Liver (tissue), 3 donors: ENCODE measurements around the gene VPS35L.

Source experiments
- FOXA1 ChIP-seq: IDR thresholded peaks from 2 replicates; pipeline ENCODE4 v1.6.1; 2016; ENCODE audit warnings: antibody characterized with exemption
- GABPA ChIP-seq, 2 donors: IDR thresholded peaks in 1 of 2; conservative IDR thresholded peaks in 1 of 2; 2 replicates each; pipeline ENCODE4 v1.6.1; 2016; ENCODE audit warnings: antibody characterized with exemption in 2 of 2, mild to moderate bottlenecking in 1 of 2, moderate library complexity in 1 of 2
- HNF4A ChIP-seq, 2 donors: conservative IDR thresholded peaks; 2 replicates each; pipeline ENCODE4 v1.6.1; 2016; ENCODE audit warnings: antibody characterized with exemption in 2 of 2, mild to moderate bottlenecking in 2 of 2
- MAX ChIP-seq: IDR thresholded peaks from 2 replicates; pipeline ENCODE4 v1.6.1; 2016; ENCODE audit warnings: antibody characterized with exemption
- RAD21 ChIP-seq, 2 donors: IDR thresholded peaks; 2 replicates each; pipeline ENCODE4 v1.6.1; 2016; ENCODE audit warnings: antibody characterized with exemption in 2 of 2, mild to moderate bottlenecking in 2 of 2
- TAF1 ChIP-seq: conservative IDR thresholded peaks from 2 replicates; pipeline ENCODE4 v1.6.1; 2016; ENCODE audit warnings: antibody characterized with exemption, mild to moderate bottlenecking
- YY1 ChIP-seq: IDR thresholded peaks from 2 replicates; pipeline ENCODE4 v1.6.1; 2016; ENCODE audit warnings: antibody characterized with exemption, mild to moderate bottlenecking
- TF ChIP-seq, protein P1 (sequence below): fragments of 150-350 bp; IDR thresholded peaks from 2 replicates; pipeline ENCODE4 v1.5.1; 2017; ENCODE audit warnings: improper control_type of control experiment, low read depth, low read length; ENCODE audit not compliant: missing input control
- TF ChIP-seq, protein P2 (sequence below): IDR thresholded peaks from 2 replicates; pipeline ENCODE4 v1.6.1; 2016; ENCODE audit warnings: antibody characterized with exemption, mild to moderate bottlenecking
- donor health status: healthy.
- donor health status: healthy.

GRCh38 chr16:19705843-19706242 is 150.3 kb downstream of the VPS35L start:
- TF ChIP-seq MAX (no peak), YY1 (no peak), RAD21 (IDR thresholded peaks at IDR 0.05) (no peak), GABPA (IDR thresholded peaks at IDR 0.05 in 1 of 2, conservative IDR thresholded peaks at IDR 0.05 in 1 of 2) (no peak), HNF4A (conservative IDR thresholded peaks at IDR 0.05) (no peak), FOXA1 (no peak), TAF1 (no peak)
- TF ChIP-seq, protein P1, sequence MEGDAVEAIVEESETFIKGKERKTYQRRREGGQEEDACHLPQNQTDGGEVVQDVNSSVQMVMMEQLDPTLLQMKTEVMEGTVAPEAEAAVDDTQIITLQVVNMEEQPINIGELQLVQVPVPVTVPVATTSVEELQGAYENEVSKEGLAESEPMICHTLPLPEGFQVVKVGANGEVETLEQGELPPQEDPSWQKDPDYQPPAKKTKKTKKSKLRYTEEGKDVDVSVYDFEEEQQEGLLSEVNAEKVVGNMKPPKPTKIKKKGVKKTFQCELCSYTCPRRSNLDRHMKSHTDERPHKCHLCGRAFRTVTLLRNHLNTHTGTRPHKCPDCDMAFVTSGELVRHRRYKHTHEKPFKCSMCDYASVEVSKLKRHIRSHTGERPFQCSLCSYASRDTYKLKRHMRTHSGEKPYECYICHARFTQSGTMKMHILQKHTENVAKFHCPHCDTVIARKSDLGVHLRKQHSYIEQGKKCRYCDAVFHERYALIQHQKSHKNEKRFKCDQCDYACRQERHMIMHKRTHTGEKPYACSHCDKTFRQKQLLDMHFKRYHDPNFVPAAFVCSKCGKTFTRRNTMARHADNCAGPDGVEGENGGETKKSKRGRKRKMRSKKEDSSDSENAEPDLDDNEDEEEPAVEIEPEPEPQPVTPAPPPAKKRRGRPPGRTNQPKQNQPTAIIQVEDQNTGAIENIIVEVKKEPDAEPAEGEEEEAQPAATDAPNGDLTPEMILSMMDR, result no peak
- TF ChIP-seq, protein P2, sequence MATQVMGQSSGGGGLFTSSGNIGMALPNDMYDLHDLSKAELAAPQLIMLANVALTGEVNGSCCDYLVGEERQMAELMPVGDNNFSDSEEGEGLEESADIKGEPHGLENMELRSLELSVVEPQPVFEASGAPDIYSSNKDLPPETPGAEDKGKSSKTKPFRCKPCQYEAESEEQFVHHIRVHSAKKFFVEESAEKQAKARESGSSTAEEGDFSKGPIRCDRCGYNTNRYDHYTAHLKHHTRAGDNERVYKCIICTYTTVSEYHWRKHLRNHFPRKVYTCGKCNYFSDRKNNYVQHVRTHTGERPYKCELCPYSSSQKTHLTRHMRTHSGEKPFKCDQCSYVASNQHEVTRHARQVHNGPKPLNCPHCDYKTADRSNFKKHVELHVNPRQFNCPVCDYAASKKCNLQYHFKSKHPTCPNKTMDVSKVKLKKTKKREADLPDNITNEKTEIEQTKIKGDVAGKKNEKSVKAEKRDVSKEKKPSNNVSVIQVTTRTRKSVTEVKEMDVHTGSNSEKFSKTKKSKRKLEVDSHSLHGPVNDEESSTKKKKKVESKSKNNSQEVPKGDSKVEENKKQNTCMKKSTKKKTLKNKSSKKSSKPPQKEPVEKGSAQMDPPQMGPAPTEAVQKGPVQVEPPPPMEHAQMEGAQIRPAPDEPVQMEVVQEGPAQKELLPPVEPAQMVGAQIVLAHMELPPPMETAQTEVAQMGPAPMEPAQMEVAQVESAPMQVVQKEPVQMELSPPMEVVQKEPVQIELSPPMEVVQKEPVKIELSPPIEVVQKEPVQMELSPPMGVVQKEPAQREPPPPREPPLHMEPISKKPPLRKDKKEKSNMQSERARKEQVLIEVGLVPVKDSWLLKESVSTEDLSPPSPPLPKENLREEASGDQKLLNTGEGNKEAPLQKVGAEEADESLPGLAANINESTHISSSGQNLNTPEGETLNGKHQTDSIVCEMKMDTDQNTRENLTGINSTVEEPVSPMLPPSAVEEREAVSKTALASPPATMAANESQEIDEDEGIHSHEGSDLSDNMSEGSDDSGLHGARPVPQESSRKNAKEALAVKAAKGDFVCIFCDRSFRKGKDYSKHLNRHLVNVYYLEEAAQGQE, result no peak
